Esophagus muscularis mucosa (tissue), 4 donors: ENCODE measurements around the gene IRX5.

Source experiments
- EP300 ChIP-seq: sonication (generic); formaldehyde crosslinking; IDR thresholded peaks from one replicate; pipeline ENCODE4 v1.6.1; 2017; ENCODE audit warnings: antibody characterized with exemption
- POLR2A ChIP-seq: fragments of 450-650 bp; IDR thresholded peaks from one replicate; pipeline ENCODE4 v1.6.1; 2017; ENCODE audit warnings: antibody characterized with exemption, moderate library complexity, mild to moderate bottlenecking, low read depth
- POLR2AphosphoS5 ChIP-seq, 2 donors: sonication (generic); formaldehyde crosslinking; IDR thresholded peaks; one replicate each; pipeline ENCODE4 v1.6.1; 2017; ENCODE audit warnings: antibody characterized with exemption in 2 of 2
- TF ChIP-seq, protein P1 (sequence below), 3 experiments: fragments of 200-600 bp in 2 of 3; fragments of 450-650 bp in 1 of 3; sonication (generic) in 2 of 3; IDR thresholded peaks; one replicate each; pipeline ENCODE4 v1.5.1; 2017 to 2019; ENCODE audit warnings: antibody characterized with exemption in 3 of 3, mild to moderate bottlenecking in 2 of 3, moderate library complexity in 1 of 3

GRCh38 chr16:54954220-54954619 lies 23.6 kb downstream of the IRX5 start:
- TF ChIP-seq, protein P1, sequence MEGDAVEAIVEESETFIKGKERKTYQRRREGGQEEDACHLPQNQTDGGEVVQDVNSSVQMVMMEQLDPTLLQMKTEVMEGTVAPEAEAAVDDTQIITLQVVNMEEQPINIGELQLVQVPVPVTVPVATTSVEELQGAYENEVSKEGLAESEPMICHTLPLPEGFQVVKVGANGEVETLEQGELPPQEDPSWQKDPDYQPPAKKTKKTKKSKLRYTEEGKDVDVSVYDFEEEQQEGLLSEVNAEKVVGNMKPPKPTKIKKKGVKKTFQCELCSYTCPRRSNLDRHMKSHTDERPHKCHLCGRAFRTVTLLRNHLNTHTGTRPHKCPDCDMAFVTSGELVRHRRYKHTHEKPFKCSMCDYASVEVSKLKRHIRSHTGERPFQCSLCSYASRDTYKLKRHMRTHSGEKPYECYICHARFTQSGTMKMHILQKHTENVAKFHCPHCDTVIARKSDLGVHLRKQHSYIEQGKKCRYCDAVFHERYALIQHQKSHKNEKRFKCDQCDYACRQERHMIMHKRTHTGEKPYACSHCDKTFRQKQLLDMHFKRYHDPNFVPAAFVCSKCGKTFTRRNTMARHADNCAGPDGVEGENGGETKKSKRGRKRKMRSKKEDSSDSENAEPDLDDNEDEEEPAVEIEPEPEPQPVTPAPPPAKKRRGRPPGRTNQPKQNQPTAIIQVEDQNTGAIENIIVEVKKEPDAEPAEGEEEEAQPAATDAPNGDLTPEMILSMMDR (IDR thresholded peaks at IDR 0.05) = no peak
- TF ChIP-seq POLR2AphosphoS5 (IDR thresholded peaks at IDR 0.05) = no peak
- TF ChIP-seq POLR2A = no peak
- no peak for TF ChIP-seq EP300
